Nephron progenitor cell (in vitro differentiated cells): ENCODE data around the gene CMTM4.

ENCODE experiments used
- DNase-seq: peaks from one replicate; pipeline ENCODE4 v3.0.0; 2021
- H3K27ac Mint-ChIP-seq: 2 replicates; pipeline ENCODE4 v1.8.0; 2021; ENCODE audit warnings: mild to moderate bottlenecking, moderate library complexity, mixed read lengths
- H3K27me3 Mint-ChIP-seq: 2 replicates; pipeline ENCODE4 v1.8.0; 2021; ENCODE audit warnings: mild to moderate bottlenecking, low read depth, mixed read lengths; ENCODE audit not compliant: poor library complexity
- H3K36me3 Mint-ChIP-seq: 2 replicates; pipeline ENCODE4 v1.8.0; 2021; ENCODE audit warnings: low read depth, mixed read lengths
- H3K4me1 Mint-ChIP-seq: 2 replicates; pipeline ENCODE4 v1.8.0; 2021; ENCODE audit warnings: mixed read lengths
- H3K4me3 Mint-ChIP-seq: 2 replicates; pipeline ENCODE4 v1.8.0; 2021; ENCODE audit warnings: mild to moderate bottlenecking, moderate library complexity, mixed read lengths
- H3K9me3 Mint-ChIP-seq: 2 replicates; pipeline ENCODE4 v1.8.0; 2021; ENCODE audit warnings: mild to moderate bottlenecking, moderate library complexity, mixed read lengths
- CTCF ChIP-seq: fragments of 200-600 bp; sonication (generic); IDR thresholded peaks from 2 replicates; pipeline ENCODE4 v1.5.0; 2021; ENCODE audit warnings: antibody characterized with exemption

CMTM4 gene

GRCh38 chr16:66658860-66659190 is 37.7 kb downstream of the CMTM4 start:
- H3K4me1 Mint-ChIP-seq = peaks cover 48% of the 10 kb centered on the region

GRCh38 chr16:66658143-66658859 is 38.2 kb downstream of the CMTM4 start:
- peaks cover 10% of the 10 kb centered on the region for H3K27me3 Mint-ChIP-seq
- H3K4me3 Mint-ChIP-seq = no peak overlapping the region
- H3K9me3 Mint-ChIP-seq = no peaks in the 10 kb centered on the region
- H3K27ac Mint-ChIP-seq = no peak overlapping the region
- H3K4me1 Mint-ChIP-seq = peaks cover 48% of the 10 kb centered on the region
- no peak for TF ChIP-seq CTCF
- no peak for DNase-seq
- H3K36me3 Mint-ChIP-seq = no peaks in the 10 kb centered on the region

More at GRCh38 chr16:66658860-66659190, 37.7 kb downstream of the CMTM4 start:
- H3K27me3 Mint-ChIP-seq = peaks cover 10% of the 10 kb centered on the region
- no peaks in the 10 kb centered on the region for H3K9me3 Mint-ChIP-seq
- no peaks in the 10 kb centered on the region for H3K36me3 Mint-ChIP-seq
- TF ChIP-seq CTCF = no peak
- no peak overlapping the region for H3K27ac Mint-ChIP-seq
- no peak for DNase-seq
- H3K4me3 Mint-ChIP-seq = no peak overlapping the region

GRCh38 chr16:66656547-66656946 is 40.0 kb downstream of the CMTM4 start:
- H3K36me3 Mint-ChIP-seq = no peaks in the 10 kb centered on the region
- H3K27ac Mint-ChIP-seq = no peak overlapping the region
- H3K9me3 Mint-ChIP-seq = no peaks in the 10 kb centered on the region
- no peak for TF ChIP-seq CTCF
- H3K4me1 Mint-ChIP-seq = peaks cover 37% of the 10 kb centered on the region
- no peak overlapping the region for H3K4me3 Mint-ChIP-seq
- DNase-seq = no peak
- peaks cover 10% of the 10 kb centered on the region for H3K27me3 Mint-ChIP-seq

GRCh38 chr16:66653581-66654350 is 42.8 kb downstream of the CMTM4 start:
- no peak overlapping the region for H3K4me3 Mint-ChIP-seq
- no peak overlapping the region for H3K27ac Mint-ChIP-seq
- peaks cover 7% of the 10 kb centered on the region for H3K27me3 Mint-ChIP-seq
- no peaks in the 10 kb centered on the region for H3K36me3 Mint-ChIP-seq
- DNase-seq = no peak
- no peaks in the 10 kb centered on the region for H3K9me3 Mint-ChIP-seq
- H3K4me1 Mint-ChIP-seq = peaks cover 23% of the 10 kb centered on the region
- no peak for TF ChIP-seq CTCF

GRCh38 chr16:66652661-66653360 is 43.7 kb downstream of the CMTM4 start:
- H3K9me3 Mint-ChIP-seq = no peaks in the 10 kb centered on the region
- H3K27ac Mint-ChIP-seq = no peak overlapping the region
- H3K27me3 Mint-ChIP-seq = peaks cover 3% of the 10 kb centered on the region
- no peak for DNase-seq
- H3K4me3 Mint-ChIP-seq = no peak overlapping the region
- no peaks in the 10 kb centered on the region for H3K36me3 Mint-ChIP-seq
- H3K4me1 Mint-ChIP-seq = peaks cover 17% of the 10 kb centered on the region
- TF ChIP-seq CTCF = no peak
